ENCODE measurements around the gene HELZ. TPM values are rescaled to one million over a fixed set of nuclear protein-coding genes. Genes with fewer than 3 reads are reported as not detected.
"Not testable (repeated sequence)": the region's sequence is repeated elsewhere in the genome, so short reads cannot be mapped to it uniquely, and the experiment has no call there.

HELZ gene
- total RNA-seq, 4 donors from 2014 or later: 21.0 to 47.0 (median 38.9) TPM

- ATAC-seq: peak in 1 of 2 donors; percentile 36
- H3K36me3 ChIP-seq: peaks cover 0 to 41% of the 10 kb centered on the region in 2 donors
- in situ Hi-C loops (cut with MboI; ENCODE audit: low sequenced_read_pairs in 4 of 4): loop anchor here in 1 of 4 donors (10.0 kb wide), 1 partner anchor 63 kb away; the partner anchor contains the start of gene CACNG1
Observed at GRCh38 chr17:67107811-67108775, 136.9 kb downstream of the HELZ start.

GRCh38 chr17:67107171-67107570 lies 137.8 kb downstream of the HELZ start:
- TF ChIP-seq, protein P1, sequence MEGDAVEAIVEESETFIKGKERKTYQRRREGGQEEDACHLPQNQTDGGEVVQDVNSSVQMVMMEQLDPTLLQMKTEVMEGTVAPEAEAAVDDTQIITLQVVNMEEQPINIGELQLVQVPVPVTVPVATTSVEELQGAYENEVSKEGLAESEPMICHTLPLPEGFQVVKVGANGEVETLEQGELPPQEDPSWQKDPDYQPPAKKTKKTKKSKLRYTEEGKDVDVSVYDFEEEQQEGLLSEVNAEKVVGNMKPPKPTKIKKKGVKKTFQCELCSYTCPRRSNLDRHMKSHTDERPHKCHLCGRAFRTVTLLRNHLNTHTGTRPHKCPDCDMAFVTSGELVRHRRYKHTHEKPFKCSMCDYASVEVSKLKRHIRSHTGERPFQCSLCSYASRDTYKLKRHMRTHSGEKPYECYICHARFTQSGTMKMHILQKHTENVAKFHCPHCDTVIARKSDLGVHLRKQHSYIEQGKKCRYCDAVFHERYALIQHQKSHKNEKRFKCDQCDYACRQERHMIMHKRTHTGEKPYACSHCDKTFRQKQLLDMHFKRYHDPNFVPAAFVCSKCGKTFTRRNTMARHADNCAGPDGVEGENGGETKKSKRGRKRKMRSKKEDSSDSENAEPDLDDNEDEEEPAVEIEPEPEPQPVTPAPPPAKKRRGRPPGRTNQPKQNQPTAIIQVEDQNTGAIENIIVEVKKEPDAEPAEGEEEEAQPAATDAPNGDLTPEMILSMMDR (IDR thresholded peaks at IDR 0.05 in 4 of 5, conservative IDR thresholded peaks at IDR 0.05 in 1 of 5): no peak
- TF ChIP-seq POLR2A (IDR thresholded peaks at IDR 0.05): no peak
- H3K27me3 ChIP-seq: no peaks in the 10 kb centered on the region
- ATAC-seq (no peak), DNase-seq (no peak)
- peaks cover 0 to 41% of the 10 kb centered on the region in 2 donors for H3K36me3 ChIP-seq
- intact Hi-C loops (cut with DNase I; ENCODE audit: low total_unique reads) (no loop called here), in situ Hi-C loops (cut with MboI; ENCODE audit: low sequenced_read_pairs in 4 of 4) (loop anchor here in 1 of 4 donors (10.0 kb wide), 1 partner anchor 62 kb away; the partner anchor contains the start of gene CACNG1)
- no peak overlapping the region for H3K4me3 ChIP-seq
- no peak overlapping the region for H3K27ac ChIP-seq
- H3K9me3 ChIP-seq: no peaks in the 10 kb centered on the region
- peaks cover 9 to 22% of the 10 kb centered on the region in 2 donors for H3K4me1 ChIP-seq

More at GRCh38 chr17:67107811-67108775, 136.9 kb downstream of the HELZ start:
- no peaks in the 10 kb centered on the region for H3K27me3 ChIP-seq
- H3K4me1 ChIP-seq: peaks cover 1 to 13% of the 10 kb centered on the region in 2 donors
- TF ChIP-seq, protein P1 (IDR thresholded peaks at IDR 0.05 in 4 of 5, conservative IDR thresholded peaks at IDR 0.05 in 1 of 5): no peak
- no peak for TF ChIP-seq POLR2A (IDR thresholded peaks at IDR 0.05)
- H3K27ac ChIP-seq: peak overlapping the region in 3 of 4 donors; percentile 16 to 34 (median 22)
- H3K4me3 ChIP-seq: no peak overlapping the region
- DNase-seq: no peak
- intact Hi-C loops (cut with DNase I; ENCODE audit: low total_unique reads): no loop called here
- H3K9me3 ChIP-seq: no peaks in the 10 kb centered on the region

DNA sequence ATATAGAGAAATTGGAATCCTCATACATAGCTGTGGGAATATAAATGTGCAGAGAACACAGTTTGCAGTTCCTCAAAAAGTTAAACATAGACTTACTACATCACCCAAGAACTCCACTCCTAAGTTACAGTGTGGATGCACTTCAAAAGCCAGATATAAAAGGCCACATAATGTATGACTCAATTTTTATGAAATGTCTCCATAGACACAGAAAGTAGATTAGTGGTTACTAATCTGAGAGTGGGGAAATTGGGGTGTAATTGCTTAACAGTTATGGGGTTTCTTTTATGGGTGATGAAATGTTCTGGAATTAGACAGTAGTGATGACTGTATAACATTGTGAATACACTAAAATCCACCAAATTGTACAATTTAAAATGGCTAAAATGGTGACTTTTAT lies 139.8 kb downstream of the HELZ start:
- Histone ChIP-seq H3K36me3 (peaks cover 0 to 32% of the 10 kb centered on the region in 2 donors), H3K27me3 (no peaks in the 10 kb centered on the region), H3K9me3 (no peaks in the 10 kb centered on the region), H3K4me1 (peaks cover 9 to 23% of the 10 kb centered on the region in 2 donors), H3K4me3 (no peak overlapping the region), H3K27ac (peak overlapping the region in 3 of 4 donors; percentile 8 to 38 (median 22))
- TF ChIP-seq POLR2A (IDR thresholded peaks at IDR 0.05): no peak
- TF ChIP-seq, protein P1 (IDR thresholded peaks at IDR 0.05 in 4 of 5, conservative IDR thresholded peaks at IDR 0.05 in 1 of 5): no peak
- intact Hi-C loops (cut with DNase I; ENCODE audit: low total_unique reads) (no loop called here), in situ Hi-C loops (cut with MboI; ENCODE audit: low sequenced_read_pairs in 4 of 4) (loop anchor here in 1 of 4 donors (10.0 kb wide), 1 partner anchor 60 kb away; the partner anchor contains the start of gene CACNG1)
- DNase-seq (no peak), ATAC-seq (peak; percentile 41 to 77)

- Histone ChIP-seq H3K27ac (peak overlapping the region in 3 of 4 donors; percentile 8 to 38 (median 22)), H3K4me1 (peaks cover 9 to 26% of the 10 kb centered on the region in 2 donors), H3K36me3 (peaks cover 0 to 32% of the 10 kb centered on the region in 2 donors)
- H3K9me3 ChIP-seq; H3K27me3 ChIP-seq; ATAC-seq; H3K4me3 ChIP-seq; DNase-seq; intact Hi-C loops (cut with DNase I; ENCODE audit: low total_unique reads): not testable (repeated sequence)
- in situ Hi-C loops (cut with MboI; ENCODE audit: low sequenced_read_pairs in 4 of 4): loop anchor here in 1 of 4 donors (10.0 kb wide), 1 partner anchor 60 kb away; the partner anchor contains the start of gene CACNG1
Observed at GRCh38 chr17:67104641-67105040, 140.4 kb downstream of the HELZ start.

DNA sequence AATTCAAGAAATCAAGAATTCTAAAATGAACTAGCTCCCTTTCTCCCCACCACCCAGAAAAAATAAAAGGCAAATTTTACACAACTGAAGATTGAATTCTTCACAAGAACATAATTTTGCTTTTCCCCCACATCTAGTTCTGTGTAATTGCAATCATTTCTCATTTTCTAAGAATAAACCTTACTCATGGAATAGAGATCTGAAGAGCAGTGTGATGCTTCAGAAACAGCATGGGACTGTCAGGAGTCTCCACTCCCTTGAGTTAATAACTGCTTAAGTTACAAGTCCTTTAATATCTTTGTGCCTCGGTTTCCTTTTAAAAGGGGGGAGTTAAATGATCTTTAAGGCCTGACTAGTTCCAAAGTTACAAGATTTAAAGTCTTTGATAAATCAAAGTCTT lies 147.0 kb downstream of the HELZ start:
- H3K27me3 ChIP-seq: no peaks in the 10 kb centered on the region
- H3K9me3 ChIP-seq: no peaks in the 10 kb centered on the region
- in situ Hi-C loops (cut with MboI; ENCODE audit: low sequenced_read_pairs in 4 of 4): no loop called here
- H3K4me1 ChIP-seq: peaks cover 38 to 70% of the 10 kb centered on the region in 2 donors
- DNase-seq (no peak), ATAC-seq (peak; percentile 94 to 96)
- no peak for TF ChIP-seq POLR2A (IDR thresholded peaks at IDR 0.05)
- TF ChIP-seq, protein P1 (IDR thresholded peaks at IDR 0.05 in 4 of 5, conservative IDR thresholded peaks at IDR 0.05 in 1 of 5): no peak
- H3K36me3 ChIP-seq: no peaks in the 10 kb centered on the region
- intact Hi-C loops (cut with DNase I; ENCODE audit: low total_unique reads): loop anchor here (5.0 kb wide), 1 partner anchor 51 kb away; no protein-coding TSS in a partner anchor
- no peak overlapping the region for H3K4me3 ChIP-seq
- peak overlapping the region; percentile 45 to 67 (median 60) for H3K27ac ChIP-seq

All from gastrocnemius medialis (tissue), 4 donors.